ENCODE data around the gene IMP4.
A peak's percentile ranks its signal among the peaks of the same experiment; 100 is the strongest.

IMP4 gene

GRCh38 chr2:130387804-130388203 lies 45.1 kb downstream of the IMP4 start:
- H4K20me1 ChIP-seq (ENCODE audit: insufficient read depth, low read length): no peaks in the 10 kb centered on the region

GRCh38 chr2:130388221-130388907 lies 45.7 kb downstream of the IMP4 start:
- Histone ChIP-seq H3K4me2 (ENCODE audit: low read length) (peak overlapping the region; percentile 69), H3K4me1 (ENCODE audit: insufficient read depth, low read length, severe bottlenecking) (peaks cover 87% of the 10 kb centered on the region)
- no peak for TF ChIP-seq CTCF (IDR thresholded peaks at IDR 0.05; ENCODE audit: low read length)
- TF ChIP-seq EZH2 (IDR thresholded peaks at IDR 0.05; ENCODE audit: borderline replicate concordance, low read length): no peak

More at GRCh38 chr2:130387804-130388203, 45.1 kb downstream of the IMP4 start:
- no peak overlapping the region for H2AFZ ChIP-seq (ENCODE audit: low read length)
- 0 out of 2 replicates have a peak, but pooled peaks cover 6% of the 10 kb centered on the region for H3F3A ChIP-seq (ENCODE audit: insufficient read depth, low read length)
- H3K9ac ChIP-seq (ENCODE audit: low read length): peak overlapping the region; percentile 78
- peak overlapping the region; percentile 41 for H3K4me3 ChIP-seq (ENCODE audit: low read depth, low read length, poor library complexity, severe bottlenecking)
- H3K9me3 ChIP-seq (ENCODE audit: low read length): no peaks in the 10 kb centered on the region
- TF ChIP-seq CTCF (IDR thresholded peaks at IDR 0.05; ENCODE audit: low read length): no peak
- no peak for TF ChIP-seq EZH2 (IDR thresholded peaks at IDR 0.05; ENCODE audit: borderline replicate concordance, low read length)
- no peaks in the 10 kb centered on the region for H3K79me2 ChIP-seq (ENCODE audit: insufficient read depth, low read length)
- H3K27me3 ChIP-seq (ENCODE audit: insufficient read depth, low read length): no peaks in the 10 kb centered on the region
- peak overlapping the region; percentile 100 for H3K27ac ChIP-seq (ENCODE audit: low read depth, low read length, poor library complexity, severe bottlenecking)
- H3K9me2 ChIP-seq (ENCODE audit: low read depth, low read length): no peaks in the 10 kb centered on the region
- H3K4me2 ChIP-seq (ENCODE audit: low read length): peak overlapping the region; percentile 69
- peaks cover 7% of the 10 kb centered on the region for H3K36me3 ChIP-seq (ENCODE audit: insufficient read depth, low read length)
- H3K4me1 ChIP-seq (ENCODE audit: insufficient read depth, low read length, severe bottlenecking): peaks cover 81% of the 10 kb centered on the region

GRCh38 chr2:130389358-130389757 lies 46.7 kb downstream of the IMP4 start:
- Histone ChIP-seq H3K36me3 (ENCODE audit: insufficient read depth, low read length) (no peaks in the 10 kb centered on the region), H3K79me2 (ENCODE audit: insufficient read depth, low read length) (no peaks in the 10 kb centered on the region), H3K27ac (ENCODE audit: low read depth, low read length, poor library complexity, severe bottlenecking) (peak overlapping the region; percentile 100), H3K4me2 (ENCODE audit: low read length) (peak overlapping the region; percentile 90; the same call in 1 of the 2 replicates), H3K27me3 (ENCODE audit: insufficient read depth, low read length) (no peaks in the 10 kb centered on the region), H3K9ac (ENCODE audit: low read length) (peak overlapping the region; percentile 78; the same call in 1 of the 2 replicates), H3K9me2 (ENCODE audit: low read depth, low read length) (no peaks in the 10 kb centered on the region), H3K4me1 (ENCODE audit: insufficient read depth, low read length, severe bottlenecking) (peaks cover 91% of the 10 kb centered on the region), H3F3A (ENCODE audit: insufficient read depth, low read length) (0 out of 2 replicates have a peak, but pooled peaks cover 6% of the 10 kb centered on the region), H2AFZ (ENCODE audit: low read length) (no peak overlapping the region), H3K9me3 (ENCODE audit: low read length) (no peaks in the 10 kb centered on the region), H3K4me3 (ENCODE audit: low read depth, low read length, poor library complexity, severe bottlenecking) (no peak overlapping the region), H4K20me1 (ENCODE audit: insufficient read depth, low read length) (no peaks in the 10 kb centered on the region)
- no peak for TF ChIP-seq CTCF (IDR thresholded peaks at IDR 0.05; ENCODE audit: low read length)
- no peak for TF ChIP-seq EZH2 (IDR thresholded peaks at IDR 0.05; ENCODE audit: borderline replicate concordance, low read length)

More at GRCh38 chr2:130388221-130388907, 45.7 kb downstream of the IMP4 start:
- Histone ChIP-seq H2AFZ (ENCODE audit: low read length) (no peak overlapping the region), H3K9me3 (ENCODE audit: low read length) (no peaks in the 10 kb centered on the region), H3K79me2 (ENCODE audit: insufficient read depth, low read length) (no peaks in the 10 kb centered on the region), H3K9ac (ENCODE audit: low read length) (peak overlapping the region; percentile 78), H3K27ac (ENCODE audit: low read depth, low read length, poor library complexity, severe bottlenecking) (peak overlapping the region; percentile 100), H4K20me1 (ENCODE audit: insufficient read depth, low read length) (no peaks in the 10 kb centered on the region), H3K4me3 (ENCODE audit: low read depth, low read length, poor library complexity, severe bottlenecking) (peak overlapping the region; percentile 41), H3F3A (ENCODE audit: insufficient read depth, low read length) (0 out of 2 replicates have a peak, but pooled peaks cover 6% of the 10 kb centered on the region), H3K9me2 (ENCODE audit: low read depth, low read length) (no peaks in the 10 kb centered on the region), H3K27me3 (ENCODE audit: insufficient read depth, low read length) (no peaks in the 10 kb centered on the region), H3K36me3 (ENCODE audit: insufficient read depth, low read length) (0 out of 2 replicates have a peak, but pooled peaks cover 1% of the 10 kb centered on the region)
